ENCODE measurements around the gene STX16.

GRCh38 chr20:58682656-58683531 is 31.8 kb downstream of the STX16 start:
- no peak for TF ChIP-seq CTCF (IDR thresholded peaks at IDR 0.05)
- TF ChIP-seq POLR2A (IDR thresholded peaks at IDR 0.05) = no peak
